ENCODE data around the gene OTOA.
"Not testable (repeated sequence)": the region's sequence is repeated elsewhere in the genome, so short reads cannot be mapped to it uniquely, and the experiment has no call there.

Gene OTOA

DNA sequence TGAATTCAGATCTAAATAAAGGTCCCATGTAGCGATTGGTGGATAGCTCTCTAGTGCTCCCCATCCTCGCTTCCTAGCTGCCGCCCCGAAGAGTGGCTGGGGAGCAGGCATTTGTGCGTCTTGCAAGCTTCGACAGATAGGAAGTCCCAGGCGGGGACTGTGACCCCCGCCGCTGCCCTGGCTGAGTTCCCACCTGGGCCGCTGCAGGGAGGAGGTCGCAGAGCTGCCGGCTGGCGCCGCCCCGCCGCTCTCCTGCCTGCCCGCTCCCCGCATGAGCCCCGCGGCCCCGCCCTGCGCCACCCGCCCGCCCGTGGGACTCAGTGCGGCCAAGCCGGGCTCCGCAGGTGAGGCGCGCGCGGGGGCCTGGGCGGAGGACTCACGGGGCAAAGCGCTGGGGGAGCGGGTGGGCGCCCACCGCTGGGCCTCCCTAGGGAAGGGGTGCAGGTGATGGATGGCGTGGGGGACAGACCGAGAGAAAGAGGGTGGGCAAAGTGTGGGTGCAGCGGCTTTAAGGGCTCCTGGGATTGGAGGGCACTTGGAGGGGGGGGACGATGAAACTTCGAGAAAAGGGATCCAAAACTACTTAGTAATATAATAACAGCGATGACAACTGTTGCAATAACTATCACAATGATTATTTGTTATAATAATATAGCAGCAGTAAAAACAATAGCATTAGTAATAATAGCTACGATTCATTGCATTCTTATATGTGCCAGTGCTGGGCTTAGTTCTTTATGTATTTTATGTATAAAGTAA is at the start of gene OTOA:
TSS of gene OTOA (plus strand) at position 80 of the 759 bp plus-strand sequence. CDS start 14,547 bp downstream, outside the sequence.
- DNase-seq = peak; percentile 22

DNA sequence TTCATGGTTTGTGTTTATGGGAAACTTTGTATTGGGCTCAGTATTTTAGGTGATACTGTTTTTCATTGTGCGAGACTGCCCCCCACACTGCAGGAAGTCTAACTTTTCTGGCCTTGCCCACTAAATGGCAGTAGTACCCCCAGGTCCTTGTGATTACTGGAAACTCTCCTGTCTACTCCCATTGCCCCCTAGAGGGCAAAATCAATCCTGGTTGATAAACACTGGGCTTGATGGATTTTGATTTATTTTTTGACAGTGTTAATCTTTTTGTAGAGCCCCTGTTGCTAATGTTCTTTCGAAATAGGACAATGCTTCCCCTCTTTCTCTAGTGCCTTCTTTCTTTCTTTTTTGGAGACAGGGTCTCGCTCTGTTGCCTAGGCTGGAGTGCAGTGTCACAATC is 48.9 kb upstream of the OTOA start:
- no peak for DNase-seq

DNA sequence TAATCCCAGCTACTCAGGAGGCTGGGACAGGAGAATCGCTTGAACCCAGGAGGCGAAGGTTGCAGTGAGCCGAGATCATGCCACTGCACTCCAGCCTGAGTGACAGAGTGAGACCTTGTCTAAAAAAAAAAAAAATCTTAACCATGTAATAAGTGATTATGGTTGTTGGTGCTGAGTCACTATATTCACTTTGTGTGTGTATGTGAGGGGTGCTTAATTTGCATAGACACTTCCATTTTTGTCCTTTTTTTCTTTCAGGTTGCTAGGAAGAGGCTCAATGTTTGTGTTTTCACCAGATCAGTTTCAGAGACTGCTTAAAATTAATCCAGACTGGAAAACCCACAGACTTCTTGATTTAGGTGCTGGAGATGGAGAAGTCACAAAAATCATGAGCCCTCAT is 46.2 kb upstream of the OTOA start:
- no peak for DNase-seq

DNA sequence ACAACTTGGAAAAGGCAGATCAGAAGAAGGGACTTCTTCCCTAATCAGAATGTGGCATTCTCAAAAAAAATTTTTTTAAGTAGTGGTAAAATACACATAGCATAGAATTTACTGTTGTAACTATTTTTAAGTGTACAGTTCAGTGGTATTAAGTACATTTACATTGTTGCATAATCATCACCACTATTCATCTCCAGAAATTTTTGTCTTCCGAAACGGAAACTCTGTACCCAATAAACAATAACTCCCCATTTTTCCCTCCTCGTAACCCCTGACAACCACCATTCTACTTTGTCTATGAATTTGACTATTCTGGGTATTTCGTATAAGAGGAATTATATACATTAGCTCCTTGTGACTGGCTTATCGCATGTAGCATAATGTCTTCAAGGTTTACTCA is 45.5 kb upstream of the OTOA start:
- DNase-seq = no peak

DNA sequence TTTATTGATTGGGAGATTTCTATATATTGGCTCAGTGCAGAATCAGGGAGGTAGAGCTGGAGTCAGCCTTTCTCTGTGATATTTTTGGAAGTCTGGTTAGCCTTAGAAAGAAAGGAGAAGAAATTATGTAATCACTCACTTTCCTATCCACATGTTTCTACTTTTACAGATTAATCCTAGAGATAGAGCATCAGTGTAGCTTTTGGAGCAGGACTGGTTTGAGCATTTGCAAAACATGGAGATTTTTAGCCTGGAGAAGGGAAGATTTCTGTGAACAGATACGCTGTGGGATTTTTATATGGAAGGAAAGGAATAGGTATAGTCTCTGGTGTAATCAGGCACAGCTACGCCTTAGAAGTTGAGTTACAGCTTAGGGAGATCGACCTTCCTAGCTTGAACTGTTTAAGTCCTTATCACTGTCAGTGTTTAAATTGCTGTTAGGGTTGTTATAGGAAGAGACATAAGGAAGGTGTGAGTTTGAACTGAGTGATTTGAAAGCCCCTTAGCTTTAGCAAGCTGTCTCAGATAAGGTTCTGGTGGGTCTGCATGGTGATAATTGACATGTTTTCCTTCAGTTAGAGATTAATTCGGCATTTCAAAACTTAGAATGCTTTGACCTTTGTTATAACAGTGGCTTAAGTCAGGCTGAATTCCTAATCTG is 43.9 kb upstream of the OTOA start:
- no peak for DNase-seq

DNA sequence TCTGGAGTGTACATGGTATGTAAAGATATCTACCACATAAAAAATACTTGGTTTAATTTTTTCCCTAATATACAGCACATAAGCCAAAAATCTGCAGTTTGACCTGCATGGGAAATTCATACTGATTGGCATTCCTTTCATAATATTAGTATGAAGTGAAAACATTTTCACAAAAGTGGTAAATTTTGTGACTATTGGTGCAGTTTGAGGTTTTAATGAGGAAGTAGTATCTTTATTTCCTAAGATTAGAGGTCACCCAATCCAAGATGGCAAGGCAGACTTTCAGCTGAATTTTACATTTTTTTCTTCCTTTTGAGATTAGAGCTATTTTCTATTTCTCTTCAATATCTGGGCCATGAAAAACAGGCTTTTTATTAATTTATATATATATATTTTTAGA is 43.2 kb upstream of the OTOA start:
- DNase-seq = no peak

DNA sequence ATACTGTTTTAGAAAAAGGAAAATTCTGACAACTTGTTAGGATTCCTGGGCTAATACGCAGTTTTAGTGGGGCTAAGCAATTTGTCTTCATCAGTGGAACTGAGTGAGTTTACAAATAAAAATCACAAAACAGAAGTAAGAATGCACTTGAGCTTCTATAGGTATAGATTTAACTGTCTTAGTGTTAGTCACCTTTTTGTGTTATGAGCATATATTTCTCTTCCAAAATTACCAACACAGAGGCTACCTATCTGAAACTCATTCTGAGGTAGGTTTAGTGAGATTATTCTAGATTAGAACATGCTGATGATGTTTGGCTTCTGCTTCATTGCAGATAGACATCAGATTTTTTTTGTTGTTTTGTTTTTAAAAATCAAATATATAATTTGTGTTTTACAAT is 41.2 kb upstream of the OTOA start:
- no peak for DNase-seq

DNA sequence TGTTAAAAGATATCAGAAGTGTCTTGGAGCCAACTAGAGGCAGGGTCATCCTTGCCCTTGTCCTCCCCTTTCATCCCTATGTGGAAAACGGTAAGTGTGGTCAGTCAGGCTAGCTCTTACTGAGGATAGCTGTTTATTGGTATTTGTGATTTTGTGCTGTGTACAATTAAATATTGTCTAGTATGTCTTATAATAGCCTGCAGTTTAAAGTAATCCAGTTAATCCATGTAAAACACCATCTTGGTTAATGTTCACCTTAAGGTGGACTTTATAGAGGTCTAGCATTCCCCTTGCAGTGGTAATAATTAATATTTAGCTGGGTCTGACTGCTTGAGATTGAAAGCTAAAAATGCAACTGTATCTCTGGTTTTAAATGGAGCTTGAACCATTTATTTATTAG is 38.7 kb upstream of the OTOA start:
- DNase-seq = no peak

DNA sequence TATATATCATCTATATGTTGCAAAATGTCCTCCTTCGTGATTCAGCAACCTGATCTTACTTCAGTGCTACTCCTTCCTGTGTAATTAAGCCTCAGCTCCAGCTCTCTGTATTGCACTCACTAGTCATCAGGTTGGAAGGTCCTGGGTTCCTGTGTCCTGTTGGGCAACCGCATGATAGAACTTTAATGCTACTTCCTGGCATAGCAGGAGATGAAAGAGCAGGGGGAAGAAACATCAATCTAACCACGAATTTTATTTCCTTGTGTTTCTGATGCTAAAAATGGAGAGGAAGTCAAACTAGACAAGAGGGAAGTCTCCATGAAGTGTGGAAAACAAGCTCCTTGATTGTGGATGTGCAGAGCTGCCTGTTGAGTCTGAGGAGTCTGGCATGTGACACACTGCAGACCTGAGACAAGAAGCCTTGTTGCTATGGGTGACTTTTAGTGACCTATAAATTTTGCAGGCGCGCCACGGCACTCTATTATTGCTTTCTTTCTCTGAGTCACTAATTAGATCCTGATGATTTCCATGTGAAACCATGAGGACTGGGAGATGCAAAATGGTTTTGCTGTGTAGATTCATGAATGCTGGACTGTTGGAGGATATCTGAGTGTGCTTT is 37.0 kb upstream of the OTOA start:
- no peak for DNase-seq

DNA sequence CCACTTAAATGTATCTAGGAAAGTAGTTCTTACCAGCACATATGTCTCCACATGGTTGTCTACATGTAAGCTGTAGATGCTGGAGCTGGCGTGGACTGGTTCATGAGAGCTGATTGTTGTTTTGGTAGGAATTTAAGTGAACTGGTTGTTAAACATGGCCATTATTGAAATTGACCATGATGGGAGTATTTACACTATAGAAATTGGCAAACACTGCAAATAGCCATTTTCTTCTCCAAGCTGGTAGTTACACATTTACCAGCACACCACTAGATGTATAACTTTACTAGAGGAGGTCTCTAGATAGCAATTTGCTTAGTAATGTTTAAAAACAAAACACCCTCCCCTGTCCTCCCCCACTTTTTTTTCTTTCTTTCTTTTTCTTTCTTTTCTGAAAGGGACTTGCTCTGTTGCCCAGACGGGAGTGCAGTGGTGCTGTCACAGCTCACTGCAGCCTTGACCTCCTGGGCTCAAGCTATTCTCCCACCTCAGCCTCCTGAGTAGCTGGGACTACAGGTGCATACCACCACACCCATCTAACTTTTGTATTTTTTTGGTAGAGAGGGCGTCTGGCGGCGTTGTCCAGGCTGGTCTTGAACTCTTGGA is 35.5 kb upstream of the OTOA start:
- DNase-seq = no peak

DNA sequence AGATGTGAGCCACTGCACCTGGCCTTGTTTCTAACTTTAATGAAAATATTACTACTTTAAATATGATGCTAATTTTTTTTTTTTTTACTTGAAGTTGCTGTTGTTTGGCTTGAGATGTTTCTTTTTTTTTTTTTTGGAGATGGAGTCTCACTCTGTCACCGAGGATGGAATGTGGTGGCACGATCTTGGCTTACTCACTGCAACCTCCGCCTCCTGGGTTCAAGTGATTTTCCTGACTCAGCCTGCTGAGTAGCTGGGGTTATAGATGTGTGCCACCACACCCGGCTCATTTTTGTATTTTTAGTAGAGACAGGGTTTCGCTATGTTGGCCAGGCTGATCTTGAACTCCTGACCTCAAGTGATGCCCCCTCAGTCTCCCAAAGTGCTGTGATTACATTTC is 35.0 kb upstream of the OTOA start:
- DNase-seq = no peak

DNA sequence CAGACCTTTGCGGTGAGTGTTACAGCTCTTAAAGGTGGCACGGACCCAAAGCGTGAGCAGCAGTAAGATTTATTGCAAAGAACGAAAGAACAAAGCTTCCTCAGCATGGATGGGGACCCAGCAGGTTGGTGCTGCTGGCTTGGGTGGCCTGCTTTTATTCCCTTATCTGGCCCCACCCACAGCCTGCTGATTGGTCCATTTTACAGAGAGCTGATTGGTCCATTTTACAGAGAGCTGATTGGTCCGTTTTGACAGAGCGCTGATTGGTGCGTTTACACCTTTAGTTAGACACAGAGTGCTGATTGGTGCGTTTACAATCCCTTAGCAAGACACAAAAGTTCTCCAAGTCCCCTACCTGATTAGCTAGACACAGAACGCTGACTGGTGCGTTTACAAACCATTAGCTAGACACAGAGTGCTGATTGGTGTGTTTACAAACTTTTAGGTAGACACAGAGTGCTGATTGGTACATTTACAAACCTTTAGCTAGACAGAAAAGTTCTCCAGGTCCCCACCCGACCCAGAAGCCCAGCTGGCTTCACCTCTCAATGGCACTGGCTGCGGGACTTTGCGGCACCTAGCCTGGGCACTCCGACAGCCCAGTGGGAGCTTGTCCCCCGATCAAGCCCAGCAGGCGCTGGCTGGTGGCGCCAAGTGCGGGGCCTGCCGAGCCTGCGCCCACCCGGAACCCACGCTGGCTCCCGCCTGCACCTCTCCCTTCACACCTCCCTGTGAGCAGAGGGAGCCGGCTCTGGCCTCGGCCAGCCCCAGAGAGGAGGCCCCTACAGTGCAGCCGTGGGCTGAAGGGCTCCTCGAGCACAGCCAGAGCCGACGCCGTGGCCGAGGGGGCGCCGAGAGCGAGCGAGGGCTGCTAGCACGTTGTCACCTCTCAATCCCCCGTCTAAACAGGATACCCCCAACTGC is 33.9 kb upstream of the OTOA start:
- DNase-seq = not testable (repeated sequence)

DNA sequence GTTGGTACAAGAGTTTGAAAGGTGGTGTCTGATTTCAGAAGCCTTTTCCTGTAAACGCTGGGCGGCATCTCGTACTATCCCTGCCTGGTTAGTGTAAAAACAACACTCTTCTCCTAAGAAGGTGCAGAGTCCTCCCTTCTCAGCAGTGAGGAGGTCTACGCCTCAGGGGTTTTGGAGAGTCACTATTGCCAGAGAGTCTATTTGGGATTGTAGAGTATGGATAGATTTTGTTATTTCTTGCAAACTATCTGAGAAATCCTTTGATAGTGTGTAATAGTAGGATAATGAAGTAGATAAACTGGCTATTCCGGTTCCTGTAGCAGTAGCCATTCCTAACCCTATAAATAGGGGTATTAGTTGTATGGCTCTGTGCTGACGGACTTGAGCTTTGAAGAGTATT is 32.9 kb upstream of the OTOA start:
- peak; percentile 80 for DNase-seq

DNA sequence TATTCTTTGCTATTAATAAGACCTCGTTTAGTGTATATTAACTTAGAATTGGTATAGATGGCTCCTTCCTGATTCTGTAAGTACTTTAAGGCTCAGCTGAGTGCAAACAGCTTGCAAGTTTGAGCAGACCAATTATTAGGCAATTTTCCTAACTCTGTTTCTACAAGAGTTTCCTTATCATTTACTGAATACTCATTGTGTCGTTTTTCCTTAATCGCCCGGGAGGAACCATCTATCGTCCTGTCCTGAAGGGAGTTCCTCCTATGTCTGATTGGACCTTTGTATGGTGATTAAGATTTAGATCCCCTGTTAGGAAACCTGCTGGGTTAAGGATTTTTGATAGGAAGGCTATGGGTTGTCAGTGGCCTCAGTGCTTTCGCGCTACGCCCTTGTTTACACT is 32.4 kb upstream of the OTOA start:
- not testable (repeated sequence) for DNase-seq

DNA sequence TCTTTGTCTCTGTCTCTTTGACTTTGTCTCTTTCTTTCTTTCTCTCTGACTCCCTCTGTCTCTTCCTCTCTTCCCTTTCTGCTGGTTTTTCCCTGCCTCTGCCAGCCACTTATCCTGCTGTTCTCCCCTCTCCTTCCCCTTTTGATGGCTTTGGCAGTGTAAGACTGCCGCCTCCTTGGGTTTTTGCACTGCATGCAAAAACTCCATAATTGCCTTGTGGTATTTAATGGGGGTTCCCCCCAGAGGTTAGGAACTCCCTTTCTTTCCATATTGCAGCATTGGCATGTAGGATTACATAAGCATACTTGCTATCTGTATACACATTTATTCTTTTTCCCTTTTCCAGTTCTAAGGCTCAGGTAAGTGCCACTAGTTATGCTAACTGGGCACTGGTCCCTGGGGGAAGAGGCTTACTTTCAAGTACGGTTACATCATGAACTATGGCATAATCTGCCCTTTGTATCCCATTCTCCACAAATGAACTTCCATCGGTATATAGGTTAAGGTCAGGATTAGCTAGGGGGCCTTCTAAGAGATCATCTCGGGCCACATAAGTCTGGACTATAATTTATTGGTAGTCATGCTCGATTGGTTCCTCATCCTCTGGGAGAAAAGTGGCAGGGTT is 31.7 kb upstream of the OTOA start:
- not testable (repeated sequence) for DNase-seq

DNA sequence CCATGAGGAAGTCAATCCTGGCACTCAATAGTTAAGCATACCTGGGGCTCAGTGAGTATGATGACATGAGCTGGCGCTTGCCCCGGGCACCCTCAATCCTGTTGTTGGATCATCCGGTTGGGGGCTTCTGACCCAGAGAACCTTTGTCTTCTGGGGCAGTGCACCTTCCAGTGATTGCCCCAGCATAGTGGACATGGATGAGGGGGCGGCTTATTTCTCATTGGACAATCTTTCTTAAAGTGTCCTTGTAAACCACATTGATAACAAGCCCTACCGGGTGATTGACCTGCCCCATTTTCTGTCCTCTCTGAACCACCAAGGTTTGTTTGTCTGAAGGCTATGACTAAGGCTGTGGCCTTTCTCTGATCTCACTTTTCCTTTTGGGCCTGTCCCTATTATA is 29.6 kb upstream of the OTOA start:
- no peak for DNase-seq

DNA sequence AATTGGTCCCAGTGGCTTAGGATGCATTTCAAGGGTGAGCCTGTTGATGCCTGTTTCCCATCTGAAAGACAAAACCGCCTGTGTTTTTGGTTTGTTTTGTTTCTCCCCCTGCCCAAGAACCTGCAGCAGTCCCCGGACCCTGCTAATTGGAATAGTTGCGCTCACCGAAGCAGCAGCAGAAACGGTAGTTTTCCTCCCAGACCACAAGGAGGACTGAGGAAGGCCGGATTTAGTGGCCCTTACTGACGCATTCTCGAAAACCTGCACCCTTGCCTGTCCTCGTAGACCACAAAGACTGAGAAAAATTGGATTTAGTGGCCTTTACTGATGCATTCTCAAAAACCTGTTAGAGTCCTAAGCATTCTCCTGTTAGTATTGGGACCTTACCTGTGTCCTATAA is 28.1 kb upstream of the OTOA start:
- DNase-seq = not testable (repeated sequence)

DNA sequence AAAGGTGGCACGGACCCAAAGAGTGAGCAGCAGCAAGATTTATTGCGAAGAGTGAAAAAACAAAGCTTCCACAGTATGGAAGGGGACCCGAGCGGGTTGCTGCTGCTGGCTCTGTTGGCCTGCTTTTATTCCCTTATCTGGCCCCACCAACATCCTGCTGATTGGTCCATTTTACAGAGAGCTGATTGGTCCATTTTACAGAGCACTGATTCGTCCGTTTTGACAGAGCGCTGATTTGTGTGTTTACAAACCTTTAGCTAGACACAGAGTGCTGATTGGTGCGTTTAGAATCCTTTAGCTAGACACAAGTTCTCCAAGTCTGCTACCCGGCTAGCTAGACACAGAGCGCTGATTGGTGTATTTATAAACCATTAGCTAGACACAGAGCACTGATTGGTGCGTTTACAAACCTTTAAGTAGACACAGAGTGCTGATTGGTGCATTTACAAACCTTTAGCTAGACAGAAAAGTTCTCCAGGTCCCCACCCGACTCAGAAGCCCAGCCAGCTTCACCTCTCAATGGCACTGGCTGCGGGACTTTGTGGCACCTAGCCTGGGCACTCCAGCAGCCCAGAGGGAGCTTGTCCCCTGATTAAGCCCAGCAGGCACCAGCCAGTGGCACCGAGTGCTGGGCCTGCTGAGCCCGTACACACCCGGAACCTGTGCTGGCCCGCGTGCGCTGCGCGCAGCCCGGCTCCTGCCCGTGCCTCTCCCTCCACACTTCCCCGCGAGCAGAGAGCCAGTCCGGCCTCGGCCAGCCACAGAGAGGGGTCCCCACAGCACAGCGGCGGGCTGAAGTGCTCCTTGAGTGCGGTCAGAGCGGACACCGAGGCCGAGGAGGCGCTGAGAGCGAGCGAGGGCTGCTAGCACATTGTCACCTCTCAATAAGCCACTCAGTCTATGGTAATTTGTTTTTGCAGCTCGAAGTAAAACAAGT is 26.5 kb upstream of the OTOA start:
- no peak for DNase-seq

DNA sequence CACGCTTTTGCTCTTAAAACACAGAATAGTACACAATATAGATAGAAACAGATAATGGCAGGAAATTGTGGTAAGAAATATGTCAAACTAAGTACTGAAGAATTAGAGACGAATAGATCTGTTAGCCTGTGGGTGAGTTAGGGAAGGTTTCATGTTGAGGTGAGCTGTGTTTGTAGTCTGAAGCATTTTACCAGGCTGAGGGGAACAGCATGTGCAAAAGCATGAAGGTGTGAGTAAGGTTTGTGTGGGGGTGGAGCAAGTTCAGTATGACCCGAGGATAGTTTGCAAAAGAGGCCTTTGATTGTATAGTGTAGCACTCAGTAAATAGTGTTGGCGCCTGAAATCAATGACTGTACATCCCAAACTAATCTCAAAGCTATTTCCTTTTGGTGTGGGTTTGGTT is 25.2 kb upstream of the OTOA start:
- no peak for DNase-seq

DNA sequence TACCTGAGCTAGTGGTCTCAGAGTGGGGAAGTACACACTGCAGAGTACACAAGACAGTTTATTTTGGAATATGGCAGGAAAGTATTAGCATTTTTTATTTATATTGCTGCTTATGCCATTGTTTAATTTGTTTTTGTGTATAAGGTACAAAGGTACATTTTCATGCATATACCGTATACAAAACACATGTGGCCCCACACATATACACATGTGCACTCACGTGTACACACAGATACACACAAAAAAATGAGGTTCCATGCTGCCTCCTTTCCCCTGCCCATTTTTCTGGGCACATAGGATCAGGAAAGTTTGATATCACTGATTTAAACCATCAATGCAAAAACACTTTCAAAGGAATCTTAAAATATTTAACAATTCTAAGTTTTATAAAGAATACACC is 24.3 kb upstream of the OTOA start:
- no peak for DNase-seq

DNA sequence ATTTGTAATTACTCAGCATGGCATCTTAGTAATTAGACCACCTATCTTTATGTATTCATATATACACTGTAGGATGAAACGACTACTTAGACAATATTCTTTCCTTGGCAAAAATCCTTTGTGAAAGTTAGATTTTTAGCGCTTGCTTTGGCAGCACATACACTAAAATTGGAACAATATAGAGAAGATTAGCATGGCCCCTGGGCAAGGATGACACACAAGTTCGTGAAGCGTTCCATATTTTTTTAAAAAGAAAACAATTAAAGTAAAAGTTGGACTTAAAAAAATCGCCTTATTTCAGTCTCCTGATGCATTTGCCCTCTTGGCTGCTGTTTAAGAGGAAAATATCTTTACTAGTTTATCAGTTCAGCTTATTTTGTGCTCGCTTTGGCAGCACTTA is 21.9 kb upstream of the OTOA start:
- DNase-seq = no peak

All from NCI-H510A treated with DMSO at 0.1 percent for 48 hours (cell line).